ENCODE results near the gene OBSCN. TPM values are rescaled to one million over a fixed set of nuclear protein-coding genes. Genes with fewer than 3 reads are reported as not detected.

Gene OBSCN
- total RNA-seq, 1 experiment from 2014 or later = 33.3 TPM

GRCh38 chr1:228204958-228205357, 2.9 kb upstream of the OBSCN start:
- Histone ChIP-seq H3T11ph (ENCODE audit: low read length) (no peak overlapping the region), H3K4me2 (ENCODE audit: insufficient read depth, insufficient read length, low read length) (no peak overlapping the region)
- no peak overlapping the region for H3K4me3 Mint-ChIP-seq

More at GRCh38 chr1:228204958-228205357, 2.9 kb upstream of the OBSCN start:
- Mint-ChIP-seq H3K27me3 (ENCODE audit: low read depth) (peaks cover 50% of the 10 kb centered on the region), H3K36me3 (ENCODE audit: insufficient read depth in 1 of 3, low read depth in 3 of 3) (peaks cover 0 to 3% (median 2%) of the 10 kb centered on the region in 3 experiments; a peak in 3 of 7 replicates), H3K4me1 (peaks cover 2% of the 10 kb centered on the region in 2 experiments; a peak in 2 of 4 replicates), H3K9me3 (peaks cover 4 to 8% of the 10 kb centered on the region in 2 experiments; a peak in 4 of 5 replicates), H3K27ac (no peak overlapping the region)
- Histone ChIP-seq H3K23ac (ENCODE audit: insufficient read length, low read depth, low read length) (no peak overlapping the region), H3K9ac (ENCODE audit: extremely low read depth, insufficient read length, low read length) (no peak overlapping the region), H2AFZ (ENCODE audit: low read length) (no peak overlapping the region), H3K56ac (ENCODE audit: insufficient read length, low read depth, low read length) (no peak overlapping the region), H3K18ac (ENCODE audit: insufficient read length, low read depth, low read length) (no peak overlapping the region), H3K23me2 (ENCODE audit: insufficient read length, low read depth, low read length, poor library complexity, severe bottlenecking) (no peaks in the 10 kb centered on the region), H3K79me1 (ENCODE audit: insufficient read depth, low read depth, low read length, poor library complexity, severe bottlenecking) (no peaks in the 10 kb centered on the region), H2BK5ac (ENCODE audit: insufficient read length, low read length) (no peak overlapping the region), H3K14ac (ENCODE audit: insufficient read depth, low read length) (no peak overlapping the region), H3K27me3 (ENCODE audit: insufficient read depth, low read length) (no peaks in the 10 kb centered on the region; the same call in 1 of the 2 replicates), H4K91ac (ENCODE audit: insufficient read length, low read depth, low read length) (no peak overlapping the region), H2BK12ac (ENCODE audit: insufficient read length, low read depth, low read length) (no peak overlapping the region), H4K5ac (ENCODE audit: insufficient read length, low read depth, low read length) (no peak overlapping the region), H4K20me1 (ENCODE audit: control insufficient read depth, insufficient read depth, insufficient read length) (no peaks in the 10 kb centered on the region), H3K27ac (ENCODE audit: insufficient read length, low read depth, low read length) (no peak overlapping the region), H2BK15ac (ENCODE audit: low read depth, low read length) (no peak overlapping the region), H3K4me1 (ENCODE audit: insufficient read depth, low read length) (no peaks in the 10 kb centered on the region), H3K9me3 (ENCODE audit: control insufficient read depth, low read depth, low read length) (no peaks in the 10 kb centered on the region), H3K79me2 (ENCODE audit: insufficient read depth, low read length) (no peaks in the 10 kb centered on the region), H4K8ac (replicated peaks; ENCODE audit: insufficient read length, low read depth, low read length) (no peak overlapping the region), H2BK20ac (ENCODE audit: low read depth, low read length, poor library complexity, severe bottlenecking) (no peak overlapping the region), H2AK5ac (ENCODE audit: insufficient read length, low read length) (no peak overlapping the region), H2BK120ac (ENCODE audit: low read depth, low read length, poor library complexity, severe bottlenecking) (no peak overlapping the region), H3K4ac (ENCODE audit: low read depth, low read length) (no peak overlapping the region)
- TF ChIP-seq CTCF (conservative IDR thresholded peaks at IDR 0.05) = no peak
- 100% methylated on average over 1 of the region's 8 CpGs for WGBS (ENCODE audit: extremely low coverage, insufficient read length, low lambda C conversion rate)
- DNase-seq = no peak

Data from H9 (cell line).